H9 (cell line): ENCODE data around the gene FBRSL1. TPM values are rescaled to one million over a fixed set of nuclear protein-coding genes. Genes with fewer than 3 reads are reported as not detected.

Experiments used
- DNase-seq: peaks from one replicate; pipeline ENCODE4 v3.0.0-alpha.2; 2017
- H2AFZ ChIP-seq: one replicate; pipeline ENCODE4 v1.6.1; 2013; ENCODE audit warnings: mild to moderate bottlenecking, low read length, control low read depth, moderate library complexity
- H2AK5ac ChIP-seq: 2 replicates; pipeline ENCODE4 v1.6.1; 2013; ENCODE audit warnings: low read length, control low read depth, mixed read lengths; ENCODE audit not compliant: insufficient read length
- H2BK120ac ChIP-seq: one replicate; pipeline ENCODE4 v1.6.1; 2013; ENCODE audit warnings: low read depth, mild to moderate bottlenecking, low read length, control low read depth, inconsistent platforms; ENCODE audit not compliant: poor library complexity, severe bottlenecking
- H2BK12ac ChIP-seq: 2 replicates; pipeline ENCODE4 v1.6.1; 2013; ENCODE audit warnings: low read length, control low read depth, mixed read lengths, low read depth; ENCODE audit not compliant: insufficient read length
- H2BK15ac ChIP-seq: 2 replicates; pipeline ENCODE4 v1.6.1; 2013; ENCODE audit warnings: low read depth, low read length, control low read depth
- H2BK20ac ChIP-seq: one replicate; pipeline ENCODE4 v1.6.1; 2013; ENCODE audit warnings: low read depth, mild to moderate bottlenecking, low read length, control low read depth, inconsistent platforms; ENCODE audit not compliant: poor library complexity, severe bottlenecking
- H2BK5ac ChIP-seq: 2 replicates; pipeline ENCODE4 v1.6.1; 2013; ENCODE audit warnings: low read length, control low read depth, mixed read lengths; ENCODE audit not compliant: insufficient read length
- H3K14ac ChIP-seq: 2 replicates; pipeline ENCODE4 v1.6.1; 2013; ENCODE audit warnings: low read length, control low read depth; ENCODE audit not compliant: insufficient read depth
- H3K18ac ChIP-seq: 2 replicates; pipeline ENCODE4 v1.6.1; 2013; ENCODE audit warnings: low read depth, mild to moderate bottlenecking, mixed read lengths, low read length, control low read depth; ENCODE audit not compliant: insufficient read length
- H3K23ac ChIP-seq: 2 replicates; pipeline ENCODE4 v1.6.1; 2013; ENCODE audit warnings: low read length, control low read depth, mixed read lengths, low read depth; ENCODE audit not compliant: insufficient read length
- H3K23me2 ChIP-seq: 2 replicates; pipeline ENCODE4 v1.6.1; 2013; ENCODE audit warnings: low read depth, mild to moderate bottlenecking, mixed read lengths, low read length, control low read depth; ENCODE audit not compliant: insufficient read length, poor library complexity, severe bottlenecking
- H3K27ac ChIP-seq: 2 replicates; pipeline ENCODE4 v1.5.1; 2013; ENCODE audit warnings: low read length, control low read depth, mixed read lengths, low read depth; ENCODE audit not compliant: insufficient read length
- H3K27me3 ChIP-seq: 2 replicates; pipeline ENCODE4 v1.6.1; 2013; ENCODE audit warnings: low read length, control low read depth, inconsistent platforms; ENCODE audit not compliant: insufficient read depth
- H3K4ac ChIP-seq: 2 replicates; pipeline ENCODE4 v1.6.1; 2013; ENCODE audit warnings: low read depth, mild to moderate bottlenecking, control low read depth, inconsistent platforms, low read length, moderate library complexity
- H3K4me1 ChIP-seq: 2 replicates; pipeline ENCODE4 v1.6.1; 2013; ENCODE audit warnings: low read length, control low read depth, inconsistent platforms; ENCODE audit not compliant: insufficient read depth
- H3K4me2 ChIP-seq: 2 replicates; pipeline ENCODE4 v1.6.1; 2013; ENCODE audit warnings: low read length, control low read depth, mixed read lengths; ENCODE audit not compliant: insufficient read length, insufficient read depth
- H3K56ac ChIP-seq: 2 replicates; pipeline ENCODE4 v1.6.1; 2013; ENCODE audit warnings: low read depth, mild to moderate bottlenecking, mixed read lengths, low read length, control low read depth; ENCODE audit not compliant: insufficient read length
- H3K79me1 ChIP-seq: 2 replicates; pipeline ENCODE4 v1.6.1; 2013; ENCODE audit warnings: low read depth, mild to moderate bottlenecking, moderate library complexity, low read length, control low read depth, inconsistent platforms; ENCODE audit not compliant: insufficient read depth, poor library complexity, severe bottlenecking
- H3K79me2 ChIP-seq: 2 replicates; pipeline ENCODE4 v1.6.1; 2013; ENCODE audit warnings: low read length, control low read depth, inconsistent platforms; ENCODE audit not compliant: insufficient read depth
- H3K9ac ChIP-seq: 2 replicates; pipeline ENCODE4 v1.6.1; 2013; ENCODE audit warnings: low read length, control low read depth, mixed read lengths; ENCODE audit not compliant: insufficient read length; ENCODE audit errors: extremely low read depth
- H3K9me3 ChIP-seq: one replicate; pipeline ENCODE4 v1.6.1; 2013; ENCODE audit warnings: low read depth, low read length, inconsistent platforms; ENCODE audit not compliant: control insufficient read depth
- H3T11ph ChIP-seq: one replicate; pipeline ENCODE4 v1.6.1; 2013; ENCODE audit warnings: mild to moderate bottlenecking, low read length, control low read depth, inconsistent platforms
- H4K20me1 ChIP-seq: one replicate; pipeline ENCODE4 v1.6.1; 2013; ENCODE audit not compliant: control insufficient read depth, insufficient read length, insufficient read depth
- H4K5ac ChIP-seq: 2 replicates; pipeline ENCODE4 v1.6.1; 2013; ENCODE audit warnings: low read depth, mild to moderate bottlenecking, mixed read lengths, low read length, control low read depth; ENCODE audit not compliant: insufficient read length
- H4K8ac ChIP-seq: replicated peaks from 2 replicates; pipeline ENCODE4 v1.6.1; 2013; ENCODE audit warnings: low read length, control low read depth, mixed read lengths, low read depth; ENCODE audit not compliant: insufficient read length
- H4K91ac ChIP-seq: 2 replicates; pipeline ENCODE4 v1.6.1; 2013; ENCODE audit warnings: low read depth, mild to moderate bottlenecking, moderate library complexity, mixed read lengths, low read length, control low read depth; ENCODE audit not compliant: insufficient read length
- H3K27ac Mint-ChIP-seq, 3 experiments: 2 replicates in 2 of 3; 3 replicates in 1 of 3; pipeline ENCODE4 v1.8.0; 2020 to 2021; ENCODE audit warnings: mixed read lengths in 3 of 3, mild to moderate bottlenecking in 1 of 3, moderate library complexity in 1 of 3
- H3K27me3 Mint-ChIP-seq: 2 replicates; pipeline ENCODE4 v1.8.0; 2021; ENCODE audit warnings: low read depth, mild to moderate bottlenecking, moderate library complexity, mixed read lengths
- H3K36me3 Mint-ChIP-seq, 3 experiments: 2 replicates in 2 of 3; 3 replicates in 1 of 3; pipeline ENCODE4 v1.8.0; 2020 to 2021; ENCODE audit warnings: low read depth in 3 of 3, mixed read lengths in 3 of 3; ENCODE audit not compliant: insufficient read depth in 1 of 3
- H3K4me1 Mint-ChIP-seq, 2 experiments: 2 replicates each; pipeline ENCODE4 v1.8.0; 2020; ENCODE audit warnings: mixed read lengths in 2 of 2
- H3K4me3 Mint-ChIP-seq, 2 experiments: 2 replicates in 1 of 2; 3 replicates in 1 of 2; pipeline ENCODE4 v1.8.0; 2020 to 2021; ENCODE audit warnings: mild to moderate bottlenecking in 2 of 2, mixed read lengths in 2 of 2, moderate library complexity in 1 of 2
- H3K9me3 Mint-ChIP-seq, 2 experiments: 2 replicates in 1 of 2; 3 replicates in 1 of 2; pipeline ENCODE4 v1.8.0; 2020; ENCODE audit warnings: mild to moderate bottlenecking in 2 of 2, mixed read lengths in 2 of 2, moderate library complexity in 1 of 2
- CTCF ChIP-seq: fragments of 200-600 bp; sonication (generic); conservative IDR thresholded peaks from 3 replicates; pipeline ENCODE4 v1.8.0; 2021; ENCODE audit warnings: antibody characterized with exemption, mild to moderate bottlenecking
- WGBS: extraction: QIAGEN DNeasy Blood & Tissue Kit; methylation state at CpG from one replicate; pipeline ENCODE4 v1.1.7; 2013; ENCODE audit warnings: missing lambda C conversion rate, low lambda C conversion rate, mixed read lengths; ENCODE audit not compliant: insufficient read length; ENCODE audit errors: extremely low coverage; 5-methylcytosine and 5-hydroxymethylcytosine counted together
- total RNA-seq: library from RNA; stranded (reverse); gene quantifications from 2 replicates; pipeline ENCODE4 v1.2.1, GENCODE V29; 2021

Gene FBRSL1
- total RNA-seq, 1 experiment from 2014 or later, result 90.8 TPM

- Histone ChIP-seq H2AK5ac (no peak overlapping the region), H3K23me2 (no peaks in the 10 kb centered on the region), H3K79me2 (no peaks in the 10 kb centered on the region), H3K27me3 (no peaks in the 10 kb centered on the region; the same call in 1 of the 2 replicates), H4K8ac (no peak overlapping the region), H3K9me3 (peaks cover 19% of the 10 kb centered on the region), H3K56ac (no peak overlapping the region), H3K79me1 (no peaks in the 10 kb centered on the region), H4K5ac (no peak overlapping the region), H3K18ac (no peak overlapping the region), H4K20me1 (no peaks in the 10 kb centered on the region), H3K4me1 (no peaks in the 10 kb centered on the region), H3T11ph (no peak overlapping the region), H3K4ac (no peak overlapping the region), H3K14ac (no peak overlapping the region; the same call in 1 of the 2 replicates), H3K4me2 (no peak overlapping the region), H2BK120ac (no peak overlapping the region), H2BK15ac (no peak overlapping the region), H3K27ac (no peak overlapping the region), H3K23ac (no peak overlapping the region), H2AFZ (no peak overlapping the region), H3K9ac (no peak overlapping the region), H2BK20ac (no peak overlapping the region), H2BK12ac (no peak overlapping the region), H2BK5ac (no peak overlapping the region), H4K91ac (no peak overlapping the region)
- peaks cover 63% of the 10 kb centered on the region for H3K27me3 Mint-ChIP-seq
- no CpG with 5 or more reads among the region's 11 CpGs for WGBS
- peaks cover 6 to 20% (median 8%) of the 10 kb centered on the region in 3 experiments; a peak in 6 of 7 replicates for H3K36me3 Mint-ChIP-seq
- no peak for TF ChIP-seq CTCF
- DNase-seq, result no peak
- H3K9me3 Mint-ChIP-seq, result peaks cover 24 to 27% of the 10 kb centered on the region in 2 experiments
- H3K4me1 Mint-ChIP-seq, result peaks cover 4 to 8% of the 10 kb centered on the region in 2 experiments
- H3K4me3 Mint-ChIP-seq, result no peak overlapping the region
- no peak overlapping the region for H3K27ac Mint-ChIP-seq
Observed at GRCh38 chr12:132527883-132528264, 37.9 kb downstream of the FBRSL1 start.
